Measurements from ENCODE around the gene ST6GAL1. TPM values are rescaled to one million over a fixed set of nuclear protein-coding genes. Genes with fewer than 3 reads are reported as not detected.
A peak's percentile ranks its signal among the peaks of the same experiment; 100 is the strongest.

Gene ST6GAL1
- total and polyA plus RNA-seq, 10 of the 15 experiments (the other 5 are each of a cell fraction or from before 2014, with no cell fraction given), result 74.2 to 248 (median 149) TPM

DNA sequence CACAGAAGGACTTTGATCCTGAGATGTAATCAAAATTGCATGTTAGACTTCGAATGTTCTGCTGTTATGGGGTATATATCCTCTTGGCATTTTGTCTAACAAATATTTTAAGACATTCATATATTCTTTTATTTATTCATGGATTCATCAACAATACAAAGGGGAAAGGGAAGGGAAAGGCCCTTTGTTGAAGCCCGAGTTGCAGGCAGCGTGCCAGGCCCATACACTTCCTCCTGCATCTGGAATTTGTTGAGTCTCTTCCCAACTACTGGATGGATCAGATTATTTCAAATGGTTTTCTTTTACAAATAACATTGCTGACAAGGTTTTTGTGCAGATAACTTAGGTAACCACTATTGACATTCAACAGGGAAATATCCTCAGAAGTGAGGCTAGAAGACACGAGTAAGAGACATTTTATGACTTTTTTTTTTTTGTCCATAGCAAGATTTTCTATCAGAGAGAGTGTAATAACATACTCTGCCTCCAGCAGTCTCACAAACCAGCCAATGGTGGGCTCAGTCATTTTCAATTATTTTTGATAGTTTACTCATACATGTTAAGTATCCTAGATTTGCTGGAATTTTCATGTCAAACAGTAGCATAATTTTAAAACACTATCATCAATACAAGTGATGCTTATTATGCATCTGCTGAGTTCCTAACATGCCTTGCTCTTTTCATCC, 114.7 kb downstream of the ST6GAL1 start:
- Histone ChIP-seq H3K27me3 (replicated peaks in 1 of 2; ENCODE audit: control insufficient read depth in 2 of 2, insufficient read depth in 2 of 2, low read length in 1 of 2) (no peaks in the 10 kb centered on the region), H2AFZ (ENCODE audit: control insufficient read depth, low read depth, low read length) (no peak overlapping the region), H3K9ac (ENCODE audit: control insufficient read depth, insufficient read depth, low read length) (no peak overlapping the region), H3K4me2 (ENCODE audit: control insufficient read depth, insufficient read depth) (no peak overlapping the region), H3K9me3 (replicated peaks; ENCODE audit: control insufficient read depth, insufficient read depth, low read length) (peaks cover 2% of the 10 kb centered on the region; the same call in 1 of the 3 replicates), H3K27ac (ENCODE audit: control insufficient read depth, insufficient read depth) (peak overlapping the region; percentile 56), H3K79me2 (ENCODE audit: control insufficient read depth, insufficient read depth, low read length) (peaks cover 90% of the 10 kb centered on the region), H4K20me1 (ENCODE audit: control insufficient read depth, insufficient read depth) (0 out of 2 replicates have a peak, but pooled peaks cover 3% of the 10 kb centered on the region), H3K4me1 (ENCODE audit: control insufficient read depth, insufficient read depth, low read length) (peaks cover 42% of the 10 kb centered on the region), H3K36me3 (ENCODE audit: control insufficient read depth in 2 of 2, insufficient read depth in 2 of 2, low read length in 1 of 2) (peaks cover 32 to 59% of the 10 kb centered on the region in 2 experiments), H3K4me3 (no peak overlapping the region)
- WGBS (ENCODE audit: insufficient coverage, insufficient replicate concordance, low lambda C conversion rate, missing lambda C conversion rate), result 87% methylated on average over 4 of the region's 4 CpGs
- TF ChIP-seq SP1 (IDR thresholded peaks at IDR 0.05; ENCODE audit: low read depth, low read length) (no peak), WRNIP1 (IDR thresholded peaks at IDR 0.05; ENCODE audit: borderline replicate concordance, low read depth, low read length) (no peak), RAD51 (IDR thresholded peaks at IDR 0.05) (no peak), POLR2AphosphoS5 (IDR thresholded peaks at IDR 0.05; ENCODE audit: low read length) (no peak), TCF12 (IDR thresholded peaks at IDR 0.05; ENCODE audit: low read depth, low read length) (no peak), HDAC2 (IDR thresholded peaks at IDR 0.05) (no peak), HCFC1 (IDR thresholded peaks at IDR 0.05; ENCODE audit: low read length) (no peak), MEF2B (IDR thresholded peaks at IDR 0.05; ENCODE audit: partially characterized antibody, poor library complexity, severe bottlenecking) (no peak), YBX1 (IDR thresholded peaks at IDR 0.05) (no peak), NFYA (IDR thresholded peaks at IDR 0.05; ENCODE audit: borderline replicate concordance, low read depth, low read length) (no peak), GABPA (IDR thresholded peaks at IDR 0.05; ENCODE audit: low read depth) (no peak), SMC3 (IDR thresholded peaks at IDR 0.05; ENCODE audit: borderline replicate concordance, low read length) (peak; percentile 4; the same call in 1 of the 2 replicates), ESRRA (IDR thresholded peaks at IDR 0.05; ENCODE audit: low read length) (no peak), TBL1XR1 (IDR thresholded peaks at IDR 0.05; ENCODE audit: low read depth, low read length) (no peak)
- TF ChIP-seq, protein P1, sequence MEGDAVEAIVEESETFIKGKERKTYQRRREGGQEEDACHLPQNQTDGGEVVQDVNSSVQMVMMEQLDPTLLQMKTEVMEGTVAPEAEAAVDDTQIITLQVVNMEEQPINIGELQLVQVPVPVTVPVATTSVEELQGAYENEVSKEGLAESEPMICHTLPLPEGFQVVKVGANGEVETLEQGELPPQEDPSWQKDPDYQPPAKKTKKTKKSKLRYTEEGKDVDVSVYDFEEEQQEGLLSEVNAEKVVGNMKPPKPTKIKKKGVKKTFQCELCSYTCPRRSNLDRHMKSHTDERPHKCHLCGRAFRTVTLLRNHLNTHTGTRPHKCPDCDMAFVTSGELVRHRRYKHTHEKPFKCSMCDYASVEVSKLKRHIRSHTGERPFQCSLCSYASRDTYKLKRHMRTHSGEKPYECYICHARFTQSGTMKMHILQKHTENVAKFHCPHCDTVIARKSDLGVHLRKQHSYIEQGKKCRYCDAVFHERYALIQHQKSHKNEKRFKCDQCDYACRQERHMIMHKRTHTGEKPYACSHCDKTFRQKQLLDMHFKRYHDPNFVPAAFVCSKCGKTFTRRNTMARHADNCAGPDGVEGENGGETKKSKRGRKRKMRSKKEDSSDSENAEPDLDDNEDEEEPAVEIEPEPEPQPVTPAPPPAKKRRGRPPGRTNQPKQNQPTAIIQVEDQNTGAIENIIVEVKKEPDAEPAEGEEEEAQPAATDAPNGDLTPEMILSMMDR (IDR thresholded peaks at IDR 0.05 in 2 of 3, conservative IDR thresholded peaks at IDR 0.05 in 1 of 3; ENCODE audit: control insufficient read depth in 2 of 3, extremely low read depth in 1 of 3, insufficient read depth in 1 of 3, low read depth in 3 of 3, low read length in 3 of 3), result peak in 2 of 3 experiments; percentile 10 to 35; a peak in 1 of 6 replicates
- TF ChIP-seq, protein P2, sequence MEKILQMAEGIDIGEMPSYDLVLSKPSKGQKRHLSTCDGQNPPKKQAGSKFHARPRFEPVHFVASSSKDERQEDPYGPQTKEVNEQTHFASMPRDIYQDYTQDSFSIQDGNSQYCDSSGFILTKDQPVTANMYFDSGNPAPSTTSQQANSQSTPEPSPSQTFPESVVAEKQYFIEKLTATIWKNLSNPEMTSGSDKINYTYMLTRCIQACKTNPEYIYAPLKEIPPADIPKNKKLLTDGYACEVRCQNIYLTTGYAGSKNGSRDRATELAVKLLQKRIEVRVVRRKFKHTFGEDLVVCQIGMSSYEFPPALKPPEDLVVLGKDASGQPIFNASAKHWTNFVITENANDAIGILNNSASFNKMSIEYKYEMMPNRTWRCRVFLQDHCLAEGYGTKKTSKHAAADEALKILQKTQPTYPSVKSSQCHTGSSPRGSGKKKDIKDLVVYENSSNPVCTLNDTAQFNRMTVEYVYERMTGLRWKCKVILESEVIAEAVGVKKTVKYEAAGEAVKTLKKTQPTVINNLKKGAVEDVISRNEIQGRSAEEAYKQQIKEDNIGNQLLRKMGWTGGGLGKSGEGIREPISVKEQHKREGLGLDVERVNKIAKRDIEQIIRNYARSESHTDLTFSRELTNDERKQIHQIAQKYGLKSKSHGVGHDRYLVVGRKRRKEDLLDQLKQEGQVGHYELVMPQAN (conservative IDR thresholded peaks at IDR 0.05), result no peak
- no peak for DNase-seq (ENCODE audit: low read depth, low spot score)
- in situ Hi-C loops (cut with MboI), result no loop called here
- RAD21 ChIA-PET (ENCODE audit: unreplicated experiment), result interaction anchor here (0.9 to 4.5 kb wide), 16 partner anchors 13 to 196 kb away, joined by 3 to 46 read pairs (median 4); no protein-coding TSS in a partner anchor
- no TSS peak for BruUV-seq (replicated peaks)
- intact Hi-C loops (cut with micrococcal nuclease; ENCODE audit: unreplicated experiment), result loop anchor here (2.0 kb wide), 1 partner anchor 18 kb away; no protein-coding TSS in a partner anchor
- POLR2A ChIA-PET, result interaction anchor here (0.7 to 8.0 kb wide), 7 partner anchors 16 to 112 kb away, joined by 3 to 120 read pairs (median 4); no protein-coding TSS in a partner anchor
- no peak for ATAC-seq
- FAIRE-seq, result no peak
- CTCF ChIA-PET, result interaction anchor here (0.5 to 4.8 kb wide), 14 partner anchors 13 to 1102 kb away, joined by 3 to 23 read pairs (median 4); no protein-coding TSS in a partner anchor
- SMC1A ChIA-PET (ENCODE audit: uncharacterized antibody, unreplicated experiment), result interaction anchor here (0.8 to 12.6 kb wide), 24 partner anchors 16 to 196 kb away, joined by 3 to 213 read pairs (median 4); no protein-coding TSS in a partner anchor

Measured in GM12878 (cell line).